Stimulated activated CD4-positive, alpha-beta T cell treated with anti-CD3 and anti-CD28 coated beads, Interleukin-4, amount 100 ng/mL, for 4 hours (primary cell): ENCODE results near the gene RASSF5.
"Not testable (repeated sequence)": the region's sequence is repeated elsewhere in the genome, so short reads cannot be mapped to it uniquely, and the experiment has no call there.

ENCODE experiments used
- DNase-seq, 2 experiments: peaks; one replicate each; pipeline ENCODE4 v3.0.0-alpha.2; 2020

The RASSF5 gene

GRCh38 chr1:206590025-206590758, 82.9 kb downstream of the RASSF5 start:
- peak in 1 of 2 experiments; percentile 77 for DNase-seq

- no peak for DNase-seq
Measured at GRCh38 chr1:206591226-206591625, 83.9 kb downstream of the RASSF5 start.

- no peak for DNase-seq
Measured at GRCh38 chr1:206591696-206592095, 84.4 kb downstream of the RASSF5 start.

- DNase-seq = no peak
Measured at GRCh38 chr1:206593351-206593925, 86.1 kb downstream of the RASSF5 start.

- no peak for DNase-seq
Measured at GRCh38 chr1:206595581-206596318, 88.4 kb downstream of the RASSF5 start.

- DNase-seq = no peak
Measured at GRCh38 chr1:206596319-206596666, 89.0 kb downstream of the RASSF5 start.

GRCh38 chr1:206600527-206600926, 93.2 kb downstream of the RASSF5 start:
- no peak for DNase-seq

GRCh38 chr1:206604861-206605260, 97.5 kb downstream of the RASSF5 start:
- DNase-seq = no peak

GRCh38 chr1:206606867-206607266, 99.5 kb downstream of the RASSF5 start:
- no peak for DNase-seq

GRCh38 chr1:206608108-206608698, 100.9 kb downstream of the RASSF5 start:
- DNase-seq = peak; percentile 41 to 46

GRCh38 chr1:206609229-206609991, 102.1 kb downstream of the RASSF5 start:
- DNase-seq = no peak

- peak; percentile 91 to 96 for DNase-seq
Measured at GRCh38 chr1:206612129-206612876, 105.0 kb downstream of the RASSF5 start, which contains the start of gene EIF2D. Gene EIF2D (minus strand): TSS chr1:206612465. CDS start chr1:206612342, 123 bp downstream.

- not testable (repeated sequence) for DNase-seq
Measured at GRCh38 chr1:206626396-206626795, 119.1 kb downstream of the RASSF5 start.

- DNase-seq = no peak
Measured at GRCh38 chr1:206628916-206629315, 121.6 kb downstream of the RASSF5 start.

- DNase-seq = no peak
Measured at GRCh38 chr1:206631085-206631509, 123.8 kb downstream of the RASSF5 start.

- DNase-seq = no peak
Measured at GRCh38 chr1:206633708-206634121, 126.4 kb downstream of the RASSF5 start.

- DNase-seq = peak; percentile 57 to 77
Measured at GRCh38 chr1:206634365-206635079, 127.2 kb downstream of the RASSF5 start.

- peak; percentile 91 for DNase-seq
Measured at GRCh38 chr1:206635080-206635977, 128.0 kb downstream of the RASSF5 start, which contains the start of gene DYRK3. Gene DYRK3 (plus strand): TSS chr1:206635536. CDS start chr1:206635704, 168 bp downstream.

GRCh38 chr1:206635978-206636345, 128.6 kb downstream of the RASSF5 start:
- DNase-seq = no peak

GRCh38 chr1:206636671-206637070, 129.3 kb downstream of the RASSF5 start:
- DNase-seq = no peak
